Measurements from ENCODE around the gene PADI1.

DNA sequence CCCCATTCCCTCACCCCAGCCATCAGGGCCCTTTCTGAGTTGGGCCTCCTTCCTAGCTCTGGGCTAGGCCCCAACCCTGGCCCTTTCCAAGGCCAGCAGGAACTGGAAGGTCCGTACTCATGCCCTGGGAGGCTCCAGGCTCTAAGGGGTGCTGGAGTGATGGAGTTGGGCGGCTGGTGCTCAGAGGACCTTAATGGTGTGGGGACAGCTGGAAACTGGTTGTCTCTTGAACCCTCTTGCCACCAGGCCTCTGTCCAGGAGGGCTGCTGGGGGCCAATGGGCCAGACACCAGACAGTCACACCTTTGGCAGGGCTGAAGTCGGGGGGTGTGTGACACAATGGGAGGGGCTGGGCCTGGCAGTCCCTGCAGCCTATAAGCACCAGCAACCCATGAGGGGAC, 9.2 kb upstream of the PADI1 start:
- TF ChIP-seq CTCF (conservative IDR thresholded peaks at IDR 0.05; ENCODE audit: low read length) (no peak), EZH2phosphoT487 (IDR thresholded peaks at IDR 0.05; ENCODE audit: borderline replicate concordance, low read depth, low read length) (no peak)
